Bronchus fibroblast of lung (primary cell): ENCODE data around the gene RHOD. TPM values are rescaled to one million over a fixed set of nuclear protein-coding genes. Genes with fewer than 3 reads are reported as not detected.

Source experiments
- total RNA-seq: library from RNA; depleted of rRNA; stranded (reverse); fragments of >200 nt; gene quantifications from 2 replicates; pipeline ENCODE4 v1.2.3, GENCODE V29; 2015

The RHOD gene
- 12.4 and 17.1 TPM in 2 replicates for total RNA-seq

DNA sequence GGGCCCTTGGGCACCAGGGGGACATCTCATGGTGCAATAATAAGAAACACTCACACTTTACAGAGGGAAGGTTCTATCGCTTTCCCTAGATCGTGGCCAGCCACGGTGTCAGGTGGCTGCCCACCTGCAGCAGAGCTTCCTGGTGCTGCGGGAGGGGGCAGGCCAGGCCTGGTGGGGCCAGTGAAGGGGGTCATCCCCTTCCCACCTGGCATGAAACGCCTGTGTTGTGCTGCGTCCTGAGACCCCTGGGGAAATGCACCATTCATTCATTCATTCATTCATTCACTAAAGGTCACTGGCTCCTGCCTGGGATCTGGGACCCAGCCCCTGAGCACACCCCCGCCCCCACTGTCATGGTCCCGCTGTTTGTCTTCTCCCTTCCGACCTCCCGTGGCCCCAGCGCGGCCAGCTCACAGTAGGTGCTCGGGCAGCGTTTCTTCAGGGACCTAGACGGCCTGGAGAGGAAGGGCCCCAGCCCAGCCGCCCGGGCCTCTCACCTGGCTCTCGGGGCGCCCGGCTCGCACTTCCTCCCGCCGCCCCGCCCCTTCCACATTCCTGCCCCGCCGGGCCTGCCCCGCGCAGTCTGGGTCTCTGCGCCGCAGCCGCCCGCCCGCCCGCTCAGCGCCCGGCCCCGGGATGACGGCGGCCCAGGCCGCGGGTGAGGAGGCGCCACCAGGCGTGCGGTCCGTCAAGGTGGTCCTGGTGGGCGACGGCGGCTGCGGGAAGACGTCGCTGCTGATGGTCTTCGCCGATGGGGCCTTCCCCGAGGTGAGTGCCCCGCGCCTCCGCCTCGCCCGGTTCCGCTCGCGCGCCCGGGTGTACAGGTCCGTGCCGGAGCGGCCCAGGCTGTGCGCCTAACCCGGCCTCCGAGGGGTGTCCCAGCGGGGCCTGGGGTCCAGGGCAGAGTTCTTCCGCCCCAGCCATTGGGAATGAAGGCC is at the start of gene RHOD:
RHOD (plus strand) TSS at position 581 of the 938 bp plus-strand sequence; CDS start at position 637, 56 bp downstream.

DNA sequence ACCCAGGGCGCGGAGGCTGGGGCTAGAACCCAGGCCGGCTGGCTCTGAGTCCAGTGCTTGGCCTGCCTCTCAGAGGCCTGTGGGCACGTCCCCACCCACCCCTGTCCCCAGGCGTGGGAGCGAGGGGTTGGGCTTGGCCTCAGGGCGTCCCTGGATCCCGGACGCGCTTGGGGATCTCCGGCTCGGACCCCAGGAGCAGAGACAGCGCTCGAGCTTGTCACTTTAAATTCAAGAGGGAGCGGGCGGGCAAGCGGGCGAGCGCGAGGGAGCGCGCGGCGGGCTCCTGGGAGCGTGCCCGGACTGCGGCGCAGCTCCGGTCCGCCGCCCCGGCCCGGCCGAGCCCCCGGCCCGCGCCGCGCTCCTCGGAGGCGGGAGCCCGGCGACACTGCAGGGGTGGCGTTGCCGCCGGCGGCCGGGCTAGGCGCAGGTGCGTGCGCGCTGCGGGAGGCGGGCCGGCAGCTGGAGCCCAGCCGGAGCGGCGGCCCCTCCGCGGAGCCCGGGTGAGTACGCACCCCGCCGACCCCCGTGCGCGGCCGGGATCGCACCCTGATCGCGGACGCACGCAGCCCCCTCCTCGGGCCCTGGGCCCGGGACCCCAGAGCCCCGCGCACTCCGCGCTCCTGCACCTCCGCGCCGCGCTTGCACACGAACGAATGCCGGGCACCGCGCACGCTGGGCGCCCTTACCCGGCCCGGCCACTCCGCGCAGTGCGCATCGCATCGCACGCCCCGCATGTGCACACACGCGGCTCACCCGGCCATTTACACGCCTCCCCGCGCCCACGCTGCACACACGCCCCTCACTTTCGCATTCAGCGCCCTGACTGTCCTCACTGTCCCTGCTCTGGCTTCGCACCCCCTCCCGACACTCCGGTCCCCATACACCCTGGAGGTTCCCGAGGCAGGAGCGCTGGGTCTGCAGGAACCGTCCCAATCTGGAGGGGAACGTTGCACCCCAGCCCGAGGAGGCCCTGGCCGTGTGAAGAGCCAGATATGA is 33.4 kb upstream of the RHOD start, which contains the start of gene SYT12:
SYT12 (plus strand) TSS at position 174 of the 996 bp plus-strand sequence. CDS start 7,011 bp downstream, outside the sequence.

GRCh38 chr11:67118801-67119584 is 62.3 kb downstream of the RHOD start, which contains the start of gene KDM2A:
Gene KDM2A, plus strand, starts transcription at chr11:67119263. Its CDS starts 2,054 bp downstream, at chr11:67121317.

Other genes with a start within 250 kb of the RHOD start
- 21.0 and 21.2 TPM in 2 replicates for gene RCE1, start 213.4 kb upstream of the RHOD start, total RNA-seq
- gene LRFN4, start 199.8 kb upstream of the RHOD start, total RNA-seq: 36.1 TPM in 2 replicates
- gene PC, start 98.5 kb upstream of the RHOD start, total RNA-seq: 19.2 and 21.7 TPM in 2 replicates
- gene C11orf86, start 81.5 kb upstream of the RHOD start, total RNA-seq: 0.34 TPM in 1 of 2 replicates, not detected in the other
- gene SYT12, start 33.7 kb upstream of the RHOD start, total RNA-seq: under 0.01 and 0.17 TPM in 2 replicates
- gene KDM2A, start 62.4 kb downstream of the RHOD start, total RNA-seq: 16.9 and 17.1 TPM in 2 replicates
- 38.8 and 41.8 TPM in 2 replicates for gene GRK2, start 209.6 kb downstream of the RHOD start, total RNA-seq
- gene ANKRD13D, start 232.5 kb downstream of the RHOD start, total RNA-seq: 23.8 and 26.1 TPM in 2 replicates
- gene SSH3, start 246.7 kb downstream of the RHOD start, total RNA-seq: 12.5 and 14.1 TPM in 2 replicates